SK-N-MC (cell line): ENCODE measurements around the gene BCAR3.

Source experiments
- EZH2 ChIP-seq: fragments of 200-600 bp; sonication (generic); IDR thresholded peaks from one replicate; pipeline ENCODE4 v1.6.1; 2017; ENCODE audit warnings: antibody characterized with exemption
- FOXP2 ChIP-seq: optimal IDR thresholded peaks from 2 replicates; pipeline ENCODE3; 2011; ENCODE audit warnings: mild to moderate bottlenecking, moderate library complexity; ENCODE audit not compliant: insufficient read depth; ENCODE audit errors: extremely low read length, control extremely low read depth
- POLR2AphosphoS5 ChIP-seq: IDR thresholded peaks from 2 replicates; pipeline ENCODE4 v1.6.1; 2012; ENCODE audit warnings: mild to moderate bottlenecking, low read depth, low read length, borderline replicate concordance

GRCh38 chr1:93701629-93702028 is 20.0 kb upstream of the BCAR3 start:
- TF ChIP-seq POLR2AphosphoS5 (no peak), EZH2 (no peak), FOXP2 (no peak)
